IPS DF 6.9 (cell line): ENCODE results near the gene ZGRF1.
"Not testable (repeated sequence)": the region's sequence is repeated elsewhere in the genome, so short reads cannot be mapped to it uniquely, and the experiment has no call there.

Experiments
- DNase-seq: peaks from one replicate; pipeline ENCODE4 v3.0.0-alpha.2; 2013; ENCODE audit warnings: low read depth, low spot score
- H3K27ac ChIP-seq: one replicate; pipeline ENCODE4 v1.5.1; 2013; ENCODE audit warnings: low read length, control low read depth
- H3K27me3 ChIP-seq: 2 replicates; pipeline ENCODE4 v1.6.1; 2013; ENCODE audit warnings: mild to moderate bottlenecking, low read length; ENCODE audit not compliant: control insufficient read depth, insufficient read depth
- H3K36me3 ChIP-seq: 2 replicates; pipeline ENCODE4 v1.6.1; 2013; ENCODE audit warnings: low read length; ENCODE audit not compliant: control insufficient read depth, insufficient read depth
- H3K4me1 ChIP-seq: 2 replicates; pipeline ENCODE4 v1.6.1; 2013; ENCODE audit warnings: low read length; ENCODE audit not compliant: control insufficient read depth, insufficient read depth
- H3K4me3 ChIP-seq: 2 replicates; pipeline ENCODE4 v1.5.1; 2013; ENCODE audit warnings: mild to moderate bottlenecking, low read length
- H3K9me3 ChIP-seq: 2 replicates; pipeline ENCODE4 v1.6.1; 2013; ENCODE audit warnings: low read length, inconsistent platforms; ENCODE audit not compliant: control insufficient read depth, insufficient read depth
- whole genome bisulfite sequencing: extraction: QIAGEN DNeasy Blood & Tissue Kit; methylation state at CpG from one replicate; pipeline ENCODE4 v1.1.7; 2013; ENCODE audit warnings: mixed read lengths, missing lambda C conversion rate; ENCODE audit not compliant: insufficient read length, insufficient coverage; 5-methylcytosine and 5-hydroxymethylcytosine counted together

ZGRF1 gene

GRCh38 chr4:112509243-112510141, 127.2 kb downstream of the ZGRF1 start:
- no peaks in the 10 kb centered on the region for H3K36me3 ChIP-seq
- H3K9me3 ChIP-seq = no peaks in the 10 kb centered on the region
- peaks cover 71% of the 10 kb centered on the region for H3K27me3 ChIP-seq
- peaks cover 9% of the 10 kb centered on the region; the same call in 1 of the 2 replicates for H3K4me1 ChIP-seq
- no CpG with 5 or more reads among the region's 46 CpGs for WGBS
- DNase-seq = no peak
- no peak overlapping the region for H3K27ac ChIP-seq
- no peak overlapping the region for H3K4me3 ChIP-seq

- Histone ChIP-seq H3K27me3 (peaks cover 61% of the 10 kb centered on the region), H3K27ac (no peak overlapping the region), H3K36me3 (no peaks in the 10 kb centered on the region), H3K4me1 (peaks cover 8% of the 10 kb centered on the region; the same call in 1 of the 2 replicates), H3K4me3 (no peak overlapping the region), H3K9me3 (no peaks in the 10 kb centered on the region)
- no peak for DNase-seq
- WGBS = no CpG with 5 or more reads among the region's 6 CpGs
These were observed 128.4 kb downstream of the ZGRF1 start for GRCh38 chr4:112508356-112508755.

- whole genome bisulfite sequencing = no CpG with 5 or more reads among the region's 4 CpGs
- peaks cover 31% of the 10 kb centered on the region for H3K27me3 ChIP-seq
These were observed 131.9 kb downstream of the ZGRF1 start for GRCh38 chr4:112504807-112505206.

GRCh38 chr4:112502871-112503270, 133.8 kb downstream of the ZGRF1 start:
- H3K4me3 ChIP-seq = no peak overlapping the region
- peaks cover 14% of the 10 kb centered on the region; the same call in 1 of the 2 replicates for H3K27me3 ChIP-seq
- no peaks in the 10 kb centered on the region for H3K9me3 ChIP-seq
- H3K27ac ChIP-seq = no peak overlapping the region
- no CpG with 5 or more reads among the region's 5 CpGs for WGBS
- no peaks in the 10 kb centered on the region for H3K4me1 ChIP-seq
- no peaks in the 10 kb centered on the region for H3K36me3 ChIP-seq
- no peak for DNase-seq

More at GRCh38 chr4:112504807-112505206, 131.9 kb downstream of the ZGRF1 start:
- DNase-seq = no peak
- Histone ChIP-seq H3K9me3 (no peaks in the 10 kb centered on the region), H3K27ac (no peak overlapping the region), H3K4me1 (peaks cover 1% of the 10 kb centered on the region; the same call in 1 of the 2 replicates), H3K4me3 (no peak overlapping the region), H3K36me3 (no peaks in the 10 kb centered on the region)

GRCh38 chr4:112492321-112492720, 144.4 kb downstream of the ZGRF1 start:
- no peaks in the 10 kb centered on the region for H3K36me3 ChIP-seq
- no peaks in the 10 kb centered on the region for H3K9me3 ChIP-seq
- no peaks in the 10 kb centered on the region for H3K27me3 ChIP-seq
- H3K4me3 ChIP-seq = no peak overlapping the region
- DNase-seq = no peak
- H3K4me1 ChIP-seq = no peaks in the 10 kb centered on the region
- H3K27ac ChIP-seq = no peak overlapping the region
- no CpG with 5 or more reads among the region's 7 CpGs for WGBS

- DNase-seq, H3K27ac ChIP-seq, H3K4me3 ChIP-seq, H3K4me1 ChIP-seq, H3K9me3 ChIP-seq, H3K27me3 ChIP-seq, H3K36me3 ChIP-seq: not testable (repeated sequence)
- WGBS = no CpG with 5 or more reads among the region's 3 CpGs
These were observed 145.9 kb downstream of the ZGRF1 start for GRCh38 chr4:112490808-112491207.
